Fibroblast of lung (primary cell): ENCODE results near the gene SBK3. TPM values are rescaled to one million over a fixed set of nuclear protein-coding genes. Genes with fewer than 3 reads are reported as not detected.
A peak's percentile ranks its signal among the peaks of the same experiment; 100 is the strongest.

Source experiments
- DNase-seq, 2 donors: peaks; one replicate each; pipeline versions ENCODE4 v3.0.0 to v3.0.0-alpha.2; 2010; ENCODE audit warnings: low read depth in 2 of 2
- H2AFZ ChIP-seq: 2 replicates; pipeline ENCODE4 v1.5.1; 2012; ENCODE audit warnings: low read length, control low read depth, inconsistent platforms
- H3K27ac ChIP-seq: 2 replicates; pipeline ENCODE4 v1.5.1; 2011; ENCODE audit warnings: low read length, control low read depth; ENCODE audit not compliant: insufficient read depth
- H3K27me3 ChIP-seq: 2 replicates; pipeline ENCODE4 v1.5.1; 2011; ENCODE audit warnings: mild to moderate bottlenecking, low read length; ENCODE audit not compliant: control insufficient read depth, insufficient read depth
- H3K36me3 ChIP-seq: 2 replicates; pipeline ENCODE4 v1.5.1; 2011; ENCODE audit warnings: low read length; ENCODE audit not compliant: control insufficient read depth, insufficient read depth
- H3K4me1 ChIP-seq: 2 replicates; pipeline ENCODE4 v1.5.1; 2011; ENCODE audit warnings: low read length; ENCODE audit not compliant: control insufficient read depth, insufficient read depth; ENCODE audit errors: extremely low read depth
- H3K4me2 ChIP-seq: 2 replicates; pipeline ENCODE4 v1.5.1; 2011; ENCODE audit warnings: low read length, control low read depth; ENCODE audit not compliant: insufficient read depth; ENCODE audit errors: extremely low read depth
- H3K4me3 ChIP-seq, 4 experiments: fragments of 200-600 bp in 1 of 4; sonication (generic) in 1 of 4; replicated peaks in 1 of 4; 2 replicates each; pipeline ENCODE4 v1.5.1; 2011 to 2016; ENCODE audit warnings: low read length in 4 of 4, low read depth in 3 of 4, mild to moderate bottlenecking in 3 of 4, control low read depth in 2 of 4, inconsistent platforms in 1 of 4, mixed read lengths in 1 of 4; ENCODE audit not compliant: insufficient read depth in 1 of 4; ENCODE audit errors: control extremely low read depth in 1 of 4
- H3K79me2 ChIP-seq: 2 replicates; pipeline ENCODE4 v1.5.1; 2012; ENCODE audit warnings: mild to moderate bottlenecking, low read length, inconsistent platforms; ENCODE audit not compliant: control insufficient read depth, insufficient read depth
- H3K9ac ChIP-seq: 2 replicates; pipeline ENCODE4 v1.5.1; 2011; ENCODE audit warnings: mild to moderate bottlenecking, low read length, control low read depth; ENCODE audit not compliant: insufficient read depth
- H3K9me3 ChIP-seq: 2 replicates; pipeline ENCODE4 v1.5.1; 2012; ENCODE audit warnings: low read depth, low read length; ENCODE audit not compliant: control insufficient read depth, insufficient read depth
- H4K20me1 ChIP-seq: 2 replicates; pipeline ENCODE4 v1.5.1; 2011; ENCODE audit warnings: low read length; ENCODE audit not compliant: control insufficient read depth, insufficient read depth; ENCODE audit errors: extremely low read depth
- CTCF ChIP-seq, 2 donors: IDR thresholded peaks in 1 of 2; conservative IDR thresholded peaks in 1 of 2; 1 replicate in 1 of 2; 2 replicates in 1 of 2; pipeline ENCODE4 v1.5.1; 2011 to 2012; ENCODE audit warnings: low read length in 2 of 2, control low read depth in 1 of 2, inconsistent platforms in 1 of 2, low read depth in 1 of 2, mild to moderate bottlenecking in 1 of 2
- EZH2 ChIP-seq: IDR thresholded peaks from 2 replicates; pipeline ENCODE4 v1.5.1; 2012; ENCODE audit warnings: low read length, control low read depth, mild to moderate bottlenecking; ENCODE audit errors: missing control alignments
- polyA plus RNA-seq, 2 donors: library from polyadenylated mRNA; depleted of rRNA in 1 of 2; stranded (reverse) in 1 of 2; unstranded in 1 of 2; fragments of >200 nt; gene quantifications; 2 replicates each; pipeline ENCODE4 v1.2.1, GENCODE V29; 2011 to 2012; ENCODE audit warnings: missing spikeins in 1 of 2
- total RNA-seq: library from RNA; depleted of rRNA; stranded (reverse); fragments of >200 nt; gene quantifications from 2 replicates; pipeline ENCODE4 v1.2.1, GENCODE V29; 2014

The SBK3 gene
- total and polyA plus RNA-seq, 2 donors (not counting 1 experiment from before 2014, with no cell fraction given): 0.66 TPM; not detected in 1

- H3K27ac ChIP-seq: no peak overlapping the region
- no peaks in the 10 kb centered on the region for H3K27me3 ChIP-seq
Observed at GRCh38 chr19:55538132-55538531, 7.2 kb downstream of the SBK3 start.

GRCh38 chr19:55537741-55538111 is 7.6 kb downstream of the SBK3 start:
- Histone ChIP-seq H3K9ac (no peak overlapping the region), H2AFZ (no peak overlapping the region), H3K4me1 (no peaks in the 10 kb centered on the region), H3K27me3 (no peaks in the 10 kb centered on the region), H3K79me2 (no peaks in the 10 kb centered on the region), H3K9me3 (no peaks in the 10 kb centered on the region), H4K20me1 (no peaks in the 10 kb centered on the region), H3K27ac (no peak overlapping the region), H3K4me2 (no peak overlapping the region), H3K4me3 (no peak overlapping the region), H3K36me3 (no peaks in the 10 kb centered on the region)
- peak in 1 of 2 donors; percentile 56 for DNase-seq
- TF ChIP-seq CTCF (conservative IDR thresholded peaks at IDR 0.05 in 1 of 2, IDR thresholded peaks at IDR 0.05 in 1 of 2; ENCODE audit: low read depth in 1 of 2, low read length in 2 of 2): no peak
- no peak for TF ChIP-seq EZH2

More at GRCh38 chr19:55538132-55538531, 7.2 kb downstream of the SBK3 start:
- no peak overlapping the region for H2AFZ ChIP-seq
- H3K4me3 ChIP-seq: no peak overlapping the region
- no peak overlapping the region for H3K4me2 ChIP-seq
- H3K9ac ChIP-seq: no peak overlapping the region
- no peaks in the 10 kb centered on the region for H4K20me1 ChIP-seq
- no peaks in the 10 kb centered on the region for H3K4me1 ChIP-seq
- H3K36me3 ChIP-seq: no peaks in the 10 kb centered on the region
- no peak for DNase-seq
- TF ChIP-seq EZH2 (no peak), CTCF (conservative IDR thresholded peaks at IDR 0.05 in 1 of 2, IDR thresholded peaks at IDR 0.05 in 1 of 2; ENCODE audit: low read depth in 1 of 2, low read length in 2 of 2) (no peak)
- no peaks in the 10 kb centered on the region for H3K79me2 ChIP-seq
- no peaks in the 10 kb centered on the region for H3K9me3 ChIP-seq

- Histone ChIP-seq H3K4me3 (no peak within 1 kb of the TSS), H3K79me2 (no peaks in the 10 kb centered on the region), H4K20me1 (no peaks in the 10 kb centered on the region), H3K9ac (no peak within 1 kb of the TSS), H3K9me3 (no peaks in the 10 kb centered on the region), H3K36me3 (no peaks in the 10 kb centered on the region), H3K27me3 (no peaks in the 10 kb centered on the region), H3K4me1 (no peaks in the 10 kb centered on the region), H2AFZ (no peak within 1 kb of the TSS), H3K4me2 (no peak within 1 kb of the TSS), H3K27ac (no peak within 1 kb of the TSS)
- TF ChIP-seq EZH2 (no peak), CTCF (conservative IDR thresholded peaks at IDR 0.05 in 1 of 2, IDR thresholded peaks at IDR 0.05 in 1 of 2; ENCODE audit: low read depth in 1 of 2, low read length in 2 of 2) (peak in 1 of 2 donors; percentile 15)
- no peak for DNase-seq
Observed at GRCh38 chr19:55536951-55537740, 8.2 kb downstream of the SBK3 start, which contains the start of gene SBK2. Gene SBK2 (minus strand): TSS chr19:55537133. CDS start chr19:55536294, 839 bp downstream.
